ENCODE data around the gene ISL1. TPM values are rescaled to one million over a fixed set of nuclear protein-coding genes. Genes with fewer than 3 reads are reported as not detected.

ISL1 gene
- total and polyA plus RNA-seq, 2 of the 8 experiments (the other 6 are each of a cell fraction or from before 2014, with no cell fraction given), result 0.05 to 0.19 TPM

DNA sequence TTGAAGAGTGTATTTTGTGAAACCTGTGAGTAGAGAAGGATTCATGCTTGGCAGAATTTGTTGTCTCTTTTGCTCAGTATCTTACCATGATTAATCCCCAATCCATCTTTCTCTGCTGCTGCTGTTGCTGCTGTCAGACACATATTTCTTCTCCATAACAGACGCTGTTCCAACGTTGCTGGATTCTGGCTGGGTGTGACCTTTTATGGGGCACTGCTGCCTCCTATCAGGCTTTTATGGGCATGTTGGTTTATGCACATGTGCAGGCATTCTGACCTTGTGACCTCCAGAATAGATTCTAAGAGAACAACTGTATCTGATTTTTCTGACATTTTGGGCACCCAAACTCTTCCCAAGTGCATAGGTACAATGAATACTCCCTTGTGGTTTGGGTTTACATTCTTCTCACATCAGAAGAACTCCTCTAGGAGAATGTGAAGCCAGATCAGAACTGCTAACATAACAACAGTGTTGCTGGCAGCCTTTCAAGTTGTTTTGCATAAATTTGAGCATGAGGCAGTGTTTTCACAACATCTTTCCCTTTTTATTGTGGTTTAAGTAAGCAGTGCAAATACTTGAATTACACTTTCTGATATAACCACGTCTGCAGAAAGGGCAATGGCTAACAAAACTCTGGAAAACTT is 9.2 kb upstream of the ISL1 start:
- H3K18ac ChIP-seq (ENCODE audit: extremely low read depth, low read length), result no peak overlapping the region
- no peaks in the 10 kb centered on the region for H3K79me2 ChIP-seq (ENCODE audit: control insufficient read depth in 1 of 2, insufficient read depth in 2 of 2, low read length in 2 of 2)
- H3K14ac ChIP-seq (ENCODE audit: insufficient read length), result no peak overlapping the region
- DNase-seq (ENCODE audit: low read depth in 1 of 2, low spot score in 2 of 2), result no peak
- H4K91ac ChIP-seq (replicated peaks; ENCODE audit: insufficient read length, low read length), result no peak overlapping the region
- no peaks in the 10 kb centered on the region for H3K36me3 ChIP-seq (ENCODE audit: control insufficient read depth in 2 of 4, insufficient read depth in 4 of 4, low read length in 3 of 4)
- no peak overlapping the region for H4K8ac ChIP-seq (ENCODE audit: extremely low read depth, insufficient read depth, low read length)
- POLR2A ChIA-PET (ENCODE audit: partially characterized antibody), result no interaction called here
- H2BK20ac ChIP-seq (ENCODE audit: low read length), result no peak overlapping the region
- peaks cover 9% of the 10 kb centered on the region for H3K23me2 ChIP-seq (ENCODE audit: low read depth, low read length)
- H2BK12ac ChIP-seq (ENCODE audit: low read depth, low read length), result no peak overlapping the region
- H2AK5ac ChIP-seq (ENCODE audit: low read depth, low read length), result no peak overlapping the region
- no peak overlapping the region for H4K5ac ChIP-seq (ENCODE audit: insufficient read length, low read depth, low read length)
- H3K56ac ChIP-seq (replicated peaks; ENCODE audit: insufficient read length, low read depth, low read length), result no peak overlapping the region
- peak; percentile 66 for FAIRE-seq
- peaks cover 0 to 2% of the 10 kb centered on the region in 2 experiments for H4K20me1 ChIP-seq (replicated peaks in 1 of 2; ENCODE audit: control insufficient read depth in 1 of 2, insufficient read depth in 2 of 2, low read length in 2 of 2)
- no peak overlapping the region for H3K27ac ChIP-seq (ENCODE audit: low read depth, low read length)
- no peak overlapping the region for H2BK120ac ChIP-seq (replicated peaks; ENCODE audit: low read depth, low read length)
- no peak overlapping the region for H3K4me3 ChIP-seq (ENCODE audit: extremely low read depth in 1 of 4, insufficient read depth in 2 of 4, low read depth in 3 of 4, low read length in 4 of 4)
- H3K4ac ChIP-seq (replicated peaks; ENCODE audit: insufficient read length, low read depth, low read length), result no peak overlapping the region
- no peak overlapping the region for H3K4me2 ChIP-seq (ENCODE audit: insufficient read depth in 1 of 2, low read depth in 2 of 2, low read length in 2 of 2)
- no peaks in the 10 kb centered on the region for H3K9me3 ChIP-seq (ENCODE audit: insufficient read depth in 2 of 2, low read depth in 1 of 2, low read length in 1 of 2)
- CTCF ChIA-PET (ENCODE audit: partially characterized antibody), result interaction anchor here (0.8 to 1.2 kb wide), 2 partner anchors 8 to 404 kb away, joined by 4 read pairs; no protein-coding TSS in a partner anchor
- H2AFZ ChIP-seq (ENCODE audit: low read length), result no peak overlapping the region
- no peaks in the 10 kb centered on the region for H3K79me1 ChIP-seq (ENCODE audit: low read depth, low read length)
- H3K27me3 ChIP-seq (replicated peaks in 1 of 4; ENCODE audit: control insufficient read depth in 3 of 4, extremely low read depth in 1 of 4, insufficient read depth in 3 of 4, low read length in 3 of 4), result peaks cover 21 to 44% (median 40%) of the 10 kb centered on the region in 4 experiments
- H2BK15ac ChIP-seq (ENCODE audit: low read length), result no peak overlapping the region
- no peak overlapping the region for H3K9ac ChIP-seq (replicated peaks in 1 of 4; ENCODE audit: extremely low read depth in 1 of 4, low read depth in 3 of 4, low read length in 3 of 4)
- 62% methylated on average over 3 of the region's 3 CpGs; no CpG with 5 or more reads in 1 of the 2 experiments for WGBS, 2 experiments (ENCODE audit: extremely low coverage in 1 of 2, insufficient coverage in 1 of 2, insufficient read length in 1 of 2, insufficient replicate concordance in 2 of 2, low coverage in 1 of 2, low lambda C conversion rate in 2 of 2, missing lambda C conversion rate in 1 of 2)
- no peak overlapping the region for H3K23ac ChIP-seq (ENCODE audit: insufficient read length)
- H2BK5ac ChIP-seq (ENCODE audit: low read depth, low read length), result no peak overlapping the region
- peaks cover 4 to 16% (median 11%) of the 10 kb centered on the region in 4 experiments; a peak in 6 of 7 replicates for H3K4me1 ChIP-seq (replicated peaks in 1 of 4; ENCODE audit: control insufficient read depth in 3 of 4, insufficient read depth in 4 of 4, low read length in 3 of 4)
- TF ChIP-seq, protein P1, sequence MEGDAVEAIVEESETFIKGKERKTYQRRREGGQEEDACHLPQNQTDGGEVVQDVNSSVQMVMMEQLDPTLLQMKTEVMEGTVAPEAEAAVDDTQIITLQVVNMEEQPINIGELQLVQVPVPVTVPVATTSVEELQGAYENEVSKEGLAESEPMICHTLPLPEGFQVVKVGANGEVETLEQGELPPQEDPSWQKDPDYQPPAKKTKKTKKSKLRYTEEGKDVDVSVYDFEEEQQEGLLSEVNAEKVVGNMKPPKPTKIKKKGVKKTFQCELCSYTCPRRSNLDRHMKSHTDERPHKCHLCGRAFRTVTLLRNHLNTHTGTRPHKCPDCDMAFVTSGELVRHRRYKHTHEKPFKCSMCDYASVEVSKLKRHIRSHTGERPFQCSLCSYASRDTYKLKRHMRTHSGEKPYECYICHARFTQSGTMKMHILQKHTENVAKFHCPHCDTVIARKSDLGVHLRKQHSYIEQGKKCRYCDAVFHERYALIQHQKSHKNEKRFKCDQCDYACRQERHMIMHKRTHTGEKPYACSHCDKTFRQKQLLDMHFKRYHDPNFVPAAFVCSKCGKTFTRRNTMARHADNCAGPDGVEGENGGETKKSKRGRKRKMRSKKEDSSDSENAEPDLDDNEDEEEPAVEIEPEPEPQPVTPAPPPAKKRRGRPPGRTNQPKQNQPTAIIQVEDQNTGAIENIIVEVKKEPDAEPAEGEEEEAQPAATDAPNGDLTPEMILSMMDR (IDR thresholded peaks at IDR 0.05; ENCODE audit: control extremely low read depth in 1 of 3, insufficient read depth in 1 of 3, low read depth in 1 of 3, low read length in 3 of 3), result peak in 1 of 3 experiments; percentile 19; a peak in 1 of 4 replicates
- TF ChIP-seq FOSL1 (IDR thresholded peaks at IDR 0.05; ENCODE audit: insufficient read depth, low read depth, low read length), result no peak
- TF ChIP-seq JUN (IDR thresholded peaks at IDR 0.05; ENCODE audit: low read depth, low read length), result no peak
- no peak for TF ChIP-seq CREB1 (IDR thresholded peaks at IDR 0.05)
- no peak for TF ChIP-seq NANOG (IDR thresholded peaks at IDR 0.05; ENCODE audit: insufficient read depth, low read depth, low read length, poor library complexity, severe bottlenecking)
- no peak for TF ChIP-seq NRF1 (IDR thresholded peaks at IDR 0.05; ENCODE audit: low read depth, low read length)
- no peak for TF ChIP-seq TBP (IDR thresholded peaks at IDR 0.05; ENCODE audit: low read depth, low read length)
- TF ChIP-seq YY1 (IDR thresholded peaks at IDR 0.05; ENCODE audit: low read depth, low read length), result no peak
- TF ChIP-seq SIN3A (conservative IDR thresholded peaks at IDR 0.05 in 1 of 2, IDR thresholded peaks at IDR 0.05 in 1 of 2; ENCODE audit: low read depth in 1 of 2, low read length in 2 of 2), result no peak
- TF ChIP-seq TCF12 (IDR thresholded peaks at IDR 0.05; ENCODE audit: low read depth, low read length), result no peak
- TF ChIP-seq JUND (IDR thresholded peaks at IDR 0.05; ENCODE audit: low read length), result no peak

Data from H1 (cell line).